B cell (primary cell): Measurements from ENCODE around the gene MAD2L2. TPM values are rescaled to one million over a fixed set of nuclear protein-coding genes. Genes with fewer than 3 reads are reported as not detected.

Experiments used
- ATAC-seq: fragments of 200-7000 bp; cut with Tn5 transposase; one replicate; pipeline ENCODE4 v1.10.0; 2021; ENCODE audit warnings: low read depth, mild to moderate bottlenecking, moderate number of reproducible peaks, moderate library complexity
- CTCF ChIA-PET: fragments of 350-600 bp; sonication (Branson Sonifier 250); formaldehyde crosslinking; loops from one replicate; lab custom pipeline; 2021; ENCODE audit warnings: antibody characterized with exemption, inconsistent platforms; lab: Charles Lee
- POLR2A ChIA-PET: fragments of 350-600 bp; sonication (Branson Sonifier 250); formaldehyde crosslinking; loops from one replicate; lab custom pipeline; 2021; ENCODE audit warnings: antibody characterized with exemption; lab: Charles Lee
- DNase-seq: peaks from one replicate; pipeline ENCODE4 v3.0.0; 2013
- H2AFZ ChIP-seq: 2 replicates; pipeline ENCODE4 v1.6.1; 2012; ENCODE audit warnings: mild to moderate bottlenecking, low read depth, low read length; ENCODE audit not compliant: insufficient read depth, poor library complexity, severe bottlenecking
- H3K27ac ChIP-seq, 2 donors: 1 replicate in 1 of 2; 2 replicates in 1 of 2; pipeline ENCODE4 v1.5.1; 2012 to 2013; ENCODE audit warnings: low read length in 2 of 2, mild to moderate bottlenecking in 2 of 2, moderate library complexity in 1 of 2
- H3K27me3 ChIP-seq, 4 experiments: fragments of 200-600 bp in 1 of 4; sonication (generic) in 1 of 4; replicated peaks in 1 of 4; 1 replicate in 2 of 4; 2 replicates in 2 of 4; pipeline versions ENCODE4 v1.6.1 to v1.7.0; 2013 to 2016; ENCODE audit warnings: low read length in 3 of 4, mild to moderate bottlenecking in 2 of 4, mixed read lengths in 1 of 4, moderate library complexity in 1 of 4; ENCODE audit not compliant: insufficient read depth in 4 of 4, control insufficient read depth in 3 of 4; ENCODE audit errors: control extremely low read depth in 1 of 4
- H3K36me3 ChIP-seq, 2 experiments: replicated peaks in 1 of 2; 1 replicate in 1 of 2; 2 replicates in 1 of 2; pipeline versions ENCODE4 v1.6.1 to v1.7.1; 2013; ENCODE audit warnings: low read length in 1 of 2; ENCODE audit not compliant: insufficient read depth in 2 of 2, control insufficient read depth in 1 of 2; ENCODE audit errors: control extremely low read depth in 1 of 2, extremely low read depth in 1 of 2
- H3K4me1 ChIP-seq, 2 donors: fragments of 200-600 bp in 1 of 2; sonication (generic) in 1 of 2; 1 replicate in 1 of 2; 2 replicates in 1 of 2; pipeline versions ENCODE4 v1.5.1 to v1.6.1; 2013 to 2017; ENCODE audit warnings: low read length in 2 of 2; ENCODE audit not compliant: control insufficient read depth in 2 of 2, insufficient read depth in 2 of 2
- H3K4me2 ChIP-seq: replicated peaks from 2 replicates; pipeline ENCODE3; 2012; ENCODE audit warnings: mild to moderate bottlenecking, low read depth, low read length; ENCODE audit not compliant: poor library complexity, severe bottlenecking
- H3K4me3 ChIP-seq, 5 experiments: fragments of 200-600 bp in 1 of 5; sonication (generic) in 1 of 5; 1 replicate in 3 of 5; 2 replicates in 2 of 5; pipeline versions ENCODE4 v1.5.1 to v1.7.0; 2011 to 2016; ENCODE audit warnings: low read length in 4 of 5, mild to moderate bottlenecking in 4 of 5, low read depth in 2 of 5, control low read depth in 1 of 5, moderate library complexity in 1 of 5; ENCODE audit not compliant: insufficient read depth in 1 of 5; ENCODE audit errors: control extremely low read depth in 1 of 5, extremely low read depth in 1 of 5
- H3K79me2 ChIP-seq: fragments of 200-600 bp; sonication (generic); one replicate; pipeline ENCODE4 v1.6.0; 2016; ENCODE audit warnings: low read length; ENCODE audit not compliant: control insufficient read depth, insufficient read depth
- H3K9ac ChIP-seq: fragments of 200-600 bp; sonication (generic); 2 replicates; pipeline ENCODE4 v1.6.1; 2017; ENCODE audit warnings: mild to moderate bottlenecking, low read length, moderate library complexity
- H3K9me3 ChIP-seq, 3 donors: one replicate each; pipeline versions ENCODE4 v1.6.1 to v1.7.1; 2013; ENCODE audit warnings: low read length in 2 of 3; ENCODE audit not compliant: control insufficient read depth in 2 of 3, insufficient read depth in 1 of 3; ENCODE audit errors: control extremely low read depth in 1 of 3
- H4K20me1 ChIP-seq: 2 replicates; pipeline ENCODE4 v1.6.0; 2012; ENCODE audit warnings: mild to moderate bottlenecking, low read length; ENCODE audit not compliant: insufficient read depth, control insufficient read depth, poor library complexity, severe bottlenecking
- H3K27ac Mint-ChIP-seq: one replicate; pipeline ENCODE4 v1.8.0; 2021; ENCODE audit warnings: mixed read lengths
- H3K27me3 Mint-ChIP-seq: one replicate; pipeline ENCODE4 v1.8.0; 2021; ENCODE audit warnings: mixed read lengths
- H3K4me1 Mint-ChIP-seq: one replicate; pipeline ENCODE4 v1.8.0; 2021; ENCODE audit warnings: mixed read lengths
- H3K4me3 Mint-ChIP-seq: one replicate; pipeline ENCODE4 v1.8.0; 2021; ENCODE audit warnings: mixed read lengths
- H3K9me3 Mint-ChIP-seq: one replicate; pipeline ENCODE4 v1.8.0; 2022; ENCODE audit warnings: mixed read lengths; ENCODE audit not compliant: insufficient read depth
- CTCF ChIP-seq: fragments of 200-600 bp; IDR thresholded peaks from one replicate; pipeline ENCODE4 v1.8.0; 2022; ENCODE audit warnings: antibody characterized with exemption, mild to moderate bottlenecking
- EZH2 ChIP-seq: IDR thresholded peaks from 2 replicates; pipeline ENCODE4 v1.6.1; 2012; ENCODE audit warnings: borderline replicate concordance, low read depth, mild to moderate bottlenecking, moderate library complexity, low read length; ENCODE audit not compliant: insufficient read depth, poor library complexity, severe bottlenecking
- WGBS: methylation state at CpG from one replicate; pipeline ENCODE4 v1.1.5; 2013; ENCODE audit warnings: missing lambda C conversion rate; ENCODE audit not compliant: insufficient coverage; 5-methylcytosine and 5-hydroxymethylcytosine counted together
- intact Hi-C: fragments of 100-400 bp; cut with micrococcal nuclease; formaldehyde crosslinking; loops from one replicate; pipeline ENCODE4 v1.10.0; 2022
- polyA plus RNA-seq: library from polyadenylated mRNA; depleted of rRNA; stranded (reverse); fragments of >200 nt; gene quantifications from 2 replicates; pipeline ENCODE4 v1.2.3, GENCODE V29; 2012
- total RNA-seq, 2 donors: library from RNA; stranded (reverse); fragments of 120-200 nt in 1 of 2; gene quantifications; 1 replicate in 1 of 2; 2 replicates in 1 of 2; pipeline versions ENCODE4 v1.2.3 to v1.2.4, GENCODE V29; 2013 to 2022

Gene MAD2L2
- total and polyA plus RNA-seq, 2 donors (not counting 1 experiment from before 2014, with no cell fraction given), result 29.0 to 42.2 TPM

GRCh38 chr1:11652203-11652780 is 28.7 kb downstream of the MAD2L2 start:
- no peaks in the 10 kb centered on the region for H3K27me3 Mint-ChIP-seq
- peaks cover 22 to 37% of the 10 kb centered on the region in 2 donors for H3K4me1 ChIP-seq
- H3K9ac ChIP-seq, result no peak overlapping the region
- 97% methylated on average over 10 of the region's 11 CpGs for WGBS
- H3K79me2 ChIP-seq, result no peaks in the 10 kb centered on the region
- H4K20me1 ChIP-seq, result peaks cover 11% of the 10 kb centered on the region
- H3K4me3 ChIP-seq, result no peak overlapping the region
- ChIA-PET POLR2A (interaction anchor here (1.3 to 2.2 kb wide), 2 partner anchors 67 kb away, joined by 5 to 10 read pairs; no protein-coding TSS in a partner anchor), CTCF (interaction anchor here (1.2 to 18.9 kb wide), 6 partner anchors 11 to 615 kb away, joined by 3 to 231 read pairs (median 18); partner anchors contain the start of gene FBXO6)
- no peak for ATAC-seq
- no peaks in the 10 kb centered on the region for H3K9me3 ChIP-seq
- H3K9me3 Mint-ChIP-seq, result no peaks in the 10 kb centered on the region
- H3K27ac ChIP-seq, result no peak overlapping the region
- H3K36me3 ChIP-seq, result peaks cover 0 to 2% of the 10 kb centered on the region in 2 experiments
- no peaks in the 10 kb centered on the region for H3K27me3 ChIP-seq
- H3K4me2 ChIP-seq, result no peak overlapping the region
- TF ChIP-seq CTCF, result no peak
- TF ChIP-seq EZH2, result no peak
- H2AFZ ChIP-seq, result no peak overlapping the region
- intact Hi-C loops, result loop anchor here (5.0 kb wide), 4 partner anchors 80 to 390 kb away; partner anchors contain the start of gene MTOR
- DNase-seq, result no peak
- H3K27ac Mint-ChIP-seq, result no peak overlapping the region
- peak overlapping the region; percentile 65 for H3K4me3 Mint-ChIP-seq
- H3K4me1 Mint-ChIP-seq, result peaks cover 35% of the 10 kb centered on the region

- Histone ChIP-seq H4K20me1 (peaks cover 10% of the 10 kb centered on the region), H3K79me2 (no peaks in the 10 kb centered on the region), H3K27me3 (no peaks in the 10 kb centered on the region), H3K36me3 (no peaks in the 10 kb centered on the region), H3K27ac (no peak overlapping the region), H2AFZ (peak overlapping the region; percentile 68), H3K4me1 (peaks cover 22 to 36% of the 10 kb centered on the region in 2 donors), H3K4me3 (peak overlapping the region in 1 of 5 experiments; percentile 42), H3K9me3 (no peaks in the 10 kb centered on the region), H3K9ac (peak overlapping the region; percentile 47), H3K4me2 (peak overlapping the region; percentile 81)
- intact Hi-C loops, result loop anchor here (5.0 kb wide), 4 partner anchors 81 to 389 kb away; partner anchors contain the start of gene MTOR
- H3K27me3 Mint-ChIP-seq, result no peaks in the 10 kb centered on the region
- WGBS, result 90% methylated on average over 3 of the region's 4 CpGs
- H3K9me3 Mint-ChIP-seq, result no peaks in the 10 kb centered on the region
- ChIA-PET CTCF (interaction anchor here (0.8 to 18.9 kb wide), 16 partner anchors 10 to 614 kb away, joined by 3 to 231 read pairs (median 6); partner anchors contain the start of genes AGTRAP and FBXO6), POLR2A (interaction anchor here (0.6 to 2.2 kb wide), 4 partner anchors 30 to 639 kb away, joined by 3 to 11 read pairs (median 7); partner anchors contain the start of gene TARDBP)
- peak overlapping the region; percentile 83 for H3K4me3 Mint-ChIP-seq
- H3K27ac Mint-ChIP-seq, result peak overlapping the region; percentile 54
- no peak for DNase-seq
- no peak for TF ChIP-seq EZH2
- no peak for TF ChIP-seq CTCF
- ATAC-seq, result no peak
- H3K4me1 Mint-ChIP-seq, result peaks cover 34% of the 10 kb centered on the region
These were observed 29.9 kb downstream of the MAD2L2 start for GRCh38 chr1:11651017-11651416.
